Vein endothelial cell (primary cell): ENCODE measurements around the gene ITGB6. TPM values are rescaled to one million over a fixed set of nuclear protein-coding genes. Genes with fewer than 3 reads are reported as not detected.

Experiments
- total RNA-seq: library from RNA; depleted of rRNA; stranded (reverse); fragments of >200 nt; gene quantifications from 2 replicates; pipeline ENCODE4 v1.2.3, GENCODE V29; 2012

Gene ITGB6
- under 0.01 and 0.10 TPM in 2 replicates for total RNA-seq

GRCh38 chr2:160199683-160200389 is at the start of gene ITGB6:
Gene ITGB6 (minus strand): TSS chr2:160200272. CDS start chr2:160200063, 209 bp downstream.

DNA sequence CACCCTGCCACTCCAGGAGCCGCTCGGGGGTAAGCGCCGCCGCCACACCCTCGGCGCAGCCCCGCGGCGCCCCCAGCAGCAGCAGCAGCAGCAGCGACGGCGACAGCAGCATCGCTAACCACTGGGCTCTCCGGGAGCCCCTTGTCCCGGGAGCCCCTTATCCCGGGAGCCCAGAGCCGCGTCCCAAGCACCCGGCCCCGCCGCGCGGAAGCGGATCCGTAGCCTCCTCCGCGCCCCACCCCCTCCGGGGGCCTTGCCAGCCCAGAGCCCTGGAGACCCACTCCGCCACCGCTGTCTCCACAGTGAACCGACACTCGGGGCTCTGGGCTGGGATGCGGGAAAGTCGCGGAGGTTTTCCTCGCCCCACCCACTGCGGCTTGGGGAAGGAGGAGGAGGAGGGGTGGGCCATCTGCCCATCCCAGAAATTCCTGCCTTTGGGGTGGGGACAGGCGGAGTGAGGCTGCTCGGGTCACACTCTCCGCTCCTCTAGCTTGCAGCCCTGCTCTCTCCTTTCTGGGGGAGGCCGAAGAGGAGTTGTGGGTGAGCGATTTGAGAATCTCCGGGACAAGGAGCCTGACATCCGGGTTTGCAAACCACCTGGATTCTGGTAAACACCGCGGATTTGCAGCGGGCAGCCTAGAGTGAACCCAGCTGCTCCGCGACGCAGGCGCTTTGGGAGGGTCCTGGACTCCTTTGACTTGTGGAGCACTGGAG is 137.6 kb downstream of the ITGB6 start, which contains the start of gene PLA2R1:
Gene PLA2R1, minus strand, starts transcription at position 324 of the 714 bp plus-strand sequence. Its CDS starts 212 bp downstream, at position 112.

Other genes with a start within 250 kb of the ITGB6 start
- gene PLA2R1, start 137.7 kb downstream of the ITGB6 start, total RNA-seq: 13.8 and 32.0 TPM in 2 replicates